Left lung (tissue), 10 donors: Measurements from ENCODE around the gene TNS3. TPM values are rescaled to one million over a fixed set of nuclear protein-coding genes. Genes with fewer than 3 reads are reported as not detected.

ENCODE experiments used
- ATAC-seq: fragments of 200-7000 bp; cut with Tn5 transposase; one replicate; pipeline ENCODE4 v1.9.1; 2020; ENCODE audit warnings: moderate library complexity
- DNase-seq, 4 donors: peaks; one replicate each; pipeline ENCODE4 v3.0.0-alpha.2; 2013 to 2020
- H3K27ac ChIP-seq, 2 donors: fragments of 200-600 bp; sonication (generic) in 1 of 2; one replicate each; pipeline versions ENCODE4 v1.5.0 to v1.8.0; 2020 to 2021
- H3K27me3 ChIP-seq, 2 donors: fragments of 200-600 bp; sonication (generic) in 1 of 2; one replicate each; pipeline versions ENCODE4 v1.5.0 to v1.8.0; 2020 to 2021
- H3K36me3 ChIP-seq, 2 donors: fragments of 200-600 bp; sonication (generic) in 1 of 2; one replicate each; pipeline versions ENCODE4 v1.5.0 to v1.8.0; 2020 to 2021
- H3K4me1 ChIP-seq, 2 donors: fragments of 200-600 bp; one replicate each; pipeline ENCODE4 v1.8.0; 2021
- H3K4me3 ChIP-seq, 2 donors: fragments of 200-600 bp; sonication (generic) in 1 of 2; one replicate each; pipeline versions ENCODE4 v1.5.0 to v1.8.0; 2020 to 2021; ENCODE audit warnings: mild to moderate bottlenecking in 1 of 2
- H3K9me3 ChIP-seq, 2 donors: fragments of 200-600 bp; sonication (generic) in 1 of 2; one replicate each; pipeline versions ENCODE4 v1.5.0 to v1.8.0; 2020 to 2021
- CTCF ChIP-seq, 2 donors: fragments of 200-600 bp; sonication (generic) in 1 of 2; IDR thresholded peaks; one replicate each; pipeline versions ENCODE4 v1.5.0 to v1.8.0; 2021; ENCODE audit warnings: antibody characterized with exemption in 2 of 2
- intact Hi-C, 2 donors: fragments of 100-400 bp; cut with DNase I; formaldehyde crosslinking; loops; one replicate each; pipeline versions ENCODE4 v1.11.2 to v1.14.2; 2022
- polyA plus RNA-seq, 6 donors: library from polyadenylated mRNA; unstranded; fragments of 120-200 nt; gene quantifications; one replicate each; pipeline ENCODE4 v1.2.1, GENCODE V29; 2013; ENCODE audit not compliant: insufficient read length in 6 of 6
- total RNA-seq, 2 donors: library from RNA; stranded (reverse); fragmentation: NEBNext Ultra II Directional; extraction: Animal tissue kit (Norgen Biotek cat#: 25700); gene quantifications; one replicate each; pipeline ENCODE4 v1.2.1, GENCODE V29; 2021
- donor health status: DM: no; HTN: yes; CAD: no.
- donor health status: DM: no; HTN: no; CAD: no.

The TNS3 gene
- total and polyA plus RNA-seq, 8 donors, result 86.3 to 151 (median 97.8) TPM

- DNase-seq (no peak), ATAC-seq (no peak)
- H3K4me3 ChIP-seq, result no peak overlapping the region
- peaks cover 0 to 83% of the 10 kb centered on the region in 2 donors for H3K36me3 ChIP-seq
- peaks cover 0 to 5% of the 10 kb centered on the region in 2 donors for H3K4me1 ChIP-seq
- intact Hi-C loops, result no loop called here
- H3K9me3 ChIP-seq, result no peaks in the 10 kb centered on the region
- H3K27me3 ChIP-seq, result no peaks in the 10 kb centered on the region
- H3K27ac ChIP-seq, result no peak overlapping the region
- TF ChIP-seq CTCF (IDR thresholded peaks at IDR 0.05), result no peak
These were observed 154.8 kb downstream of the TNS3 start for GRCh38 chr7:47427051-47427643.

GRCh38 chr7:47424523-47424922 is 157.4 kb downstream of the TNS3 start:
- Histone ChIP-seq H3K27ac (no peak overlapping the region), H3K4me3 (no peak overlapping the region), H3K36me3 (peaks cover 0 to 82% of the 10 kb centered on the region in 2 donors), H3K4me1 (peaks cover 0 to 5% of the 10 kb centered on the region in 2 donors), H3K9me3 (no peaks in the 10 kb centered on the region), H3K27me3 (no peaks in the 10 kb centered on the region)
- DNase-seq (no peak), ATAC-seq (no peak)
- intact Hi-C loops, result no loop called here
- no peak for TF ChIP-seq CTCF (IDR thresholded peaks at IDR 0.05)

GRCh38 chr7:47423196-47423595 is 158.7 kb downstream of the TNS3 start:
- intact Hi-C loops, result no loop called here

GRCh38 chr7:47422611-47423010 is 159.3 kb downstream of the TNS3 start:
- peaks cover 0 to 82% of the 10 kb centered on the region in 2 donors for H3K36me3 ChIP-seq
- H3K27ac ChIP-seq, result no peak overlapping the region

More at GRCh38 chr7:47423196-47423595, 158.7 kb downstream of the TNS3 start:
- Histone ChIP-seq H3K27me3 (no peaks in the 10 kb centered on the region), H3K4me1 (peaks cover 0 to 3% of the 10 kb centered on the region in 2 donors), H3K4me3 (no peak overlapping the region), H3K27ac (no peak overlapping the region), H3K9me3 (no peaks in the 10 kb centered on the region), H3K36me3 (peaks cover 0 to 86% of the 10 kb centered on the region in 2 donors)
- DNase-seq, result no peak
- no peak for ATAC-seq
- no peak for TF ChIP-seq CTCF (IDR thresholded peaks at IDR 0.05)

GRCh38 chr7:47421456-47421855 is 160.5 kb downstream of the TNS3 start:
- H3K9me3 ChIP-seq, result no peaks in the 10 kb centered on the region
- DNase-seq, result no peak
- H3K36me3 ChIP-seq, result peaks cover 0 to 83% of the 10 kb centered on the region in 2 donors
- ATAC-seq, result no peak
- intact Hi-C loops, result no loop called here
- H3K27me3 ChIP-seq, result no peaks in the 10 kb centered on the region
- H3K4me1 ChIP-seq, result no peaks in the 10 kb centered on the region
- no peak overlapping the region for H3K4me3 ChIP-seq
- TF ChIP-seq CTCF (IDR thresholded peaks at IDR 0.05), result no peak
- H3K27ac ChIP-seq, result no peak overlapping the region

More at GRCh38 chr7:47422611-47423010, 159.3 kb downstream of the TNS3 start:
- Histone ChIP-seq H3K4me3 (no peak overlapping the region), H3K9me3 (no peaks in the 10 kb centered on the region), H3K27me3 (no peaks in the 10 kb centered on the region), H3K4me1 (no peaks in the 10 kb centered on the region)
- DNase-seq (peak in 2 of 4 donors; percentile 86 to 89), ATAC-seq (no peak)
- no peak for TF ChIP-seq CTCF (IDR thresholded peaks at IDR 0.05)
- intact Hi-C loops, result no loop called here
